Measurements from ENCODE around the gene OBSCN. TPM values are rescaled to one million over a fixed set of nuclear protein-coding genes. Genes with fewer than 3 reads are reported as not detected.

The OBSCN gene
- total RNA-seq, 2 experiments from 2014 or later: 29.5 to 45.2 TPM

- intact Hi-C loops (cut with micrococcal nuclease; ENCODE audit: unreplicated experiment): no loop called here
- no TSS peak for BruUV-seq (replicated peaks)
- H2AFZ ChIP-seq (ENCODE audit: low read length): no peak overlapping the region
- peaks cover 7% of the 10 kb centered on the region for H3K79me2 ChIP-seq (ENCODE audit: insufficient read depth, low read depth, low read length)
- H3K27ac ChIP-seq (ENCODE audit: low read depth, low read length, poor library complexity, severe bottlenecking): no peak overlapping the region
- H3K36me3 ChIP-seq (ENCODE audit: insufficient read depth, low read length): peaks cover 95% of the 10 kb centered on the region
- no peaks in the 10 kb centered on the region for H3K9me2 ChIP-seq (ENCODE audit: insufficient read depth, low read length)
- ChIA-PET POLR2A (interaction anchor here (0.6 kb wide), 3 partner anchors 51 to 1153 kb away, joined by 3 to 4 read pairs (median 3); no protein-coding TSS in a partner anchor), CTCF (ENCODE audit: unreplicated experiment) (no interaction called here)
- DNase-seq (ENCODE audit: low spot score): no peak
- TF ChIP-seq EZH2phosphoT487 (IDR thresholded peaks at IDR 0.05; ENCODE audit: borderline replicate concordance, low read depth, low read length): no peak
- TF ChIP-seq CTCF (conservative IDR thresholded peaks at IDR 0.05; ENCODE audit: low read length): no peak
- H3K4me3 ChIP-seq (ENCODE audit: low read depth, low read length, poor library complexity, severe bottlenecking): no peak overlapping the region
- 0 out of 2 replicates have a peak, but pooled peaks cover under 1% of the 10 kb centered on the region for H4K20me1 ChIP-seq (ENCODE audit: insufficient read depth, low read length)
- H3K9me3 ChIP-seq (ENCODE audit: low read length): no peaks in the 10 kb centered on the region
- H3K4me1 ChIP-seq (ENCODE audit: insufficient read depth, low read length, poor library complexity, severe bottlenecking): peaks cover 1% of the 10 kb centered on the region
- H3K4me2 ChIP-seq (ENCODE audit: low read length): no peak overlapping the region
Observed at GRCh38 chr1:228398741-228399461, 191.1 kb downstream of the OBSCN start.

DNA sequence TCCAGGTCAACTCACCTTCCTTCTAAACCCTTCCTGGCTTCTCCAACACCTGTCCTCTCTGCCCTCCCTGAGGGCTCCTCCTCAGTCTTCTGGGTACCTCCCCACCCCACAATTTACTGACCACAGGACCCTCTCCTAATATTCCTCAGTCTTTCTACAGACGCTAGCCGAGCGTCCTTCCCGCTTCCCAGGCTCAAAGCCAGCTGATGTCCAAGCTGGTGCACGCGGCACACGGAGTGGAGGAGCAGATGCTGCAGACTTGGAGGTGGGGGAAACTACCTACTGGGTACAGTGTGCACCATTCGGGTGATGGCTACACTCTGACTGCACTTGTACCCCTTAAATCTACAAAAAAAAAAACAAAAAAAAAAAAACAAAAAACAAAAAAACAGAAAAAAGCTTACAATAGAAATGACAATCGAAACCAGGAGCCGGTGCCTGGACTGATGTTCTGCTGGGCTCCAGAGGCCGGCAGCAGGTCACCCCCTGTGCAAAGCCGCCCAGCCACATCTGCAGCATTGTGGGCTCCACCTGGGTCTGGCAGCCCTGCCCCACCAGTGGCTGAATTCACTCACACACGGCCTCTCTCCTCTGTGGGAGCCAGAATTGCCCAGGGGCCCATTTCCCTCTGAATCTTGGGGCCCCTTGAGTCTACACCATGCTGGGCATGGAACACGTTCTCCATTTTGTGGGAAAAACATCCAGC is 191.8 kb downstream of the OBSCN start:
- no TSS peak for BruUV-seq (replicated peaks)
- Histone ChIP-seq H3K9me3 (ENCODE audit: low read length) (no peaks in the 10 kb centered on the region), H4K20me1 (ENCODE audit: insufficient read depth, low read length) (peaks cover 8% of the 10 kb centered on the region), H3K4me3 (ENCODE audit: low read depth, low read length, poor library complexity, severe bottlenecking) (no peak overlapping the region), H2AFZ (ENCODE audit: low read length) (no peak overlapping the region), H3K4me1 (ENCODE audit: insufficient read depth, low read length, poor library complexity, severe bottlenecking) (peaks cover 9% of the 10 kb centered on the region), H3K9me2 (ENCODE audit: insufficient read depth, low read length) (no peaks in the 10 kb centered on the region), H3K36me3 (ENCODE audit: insufficient read depth, low read length) (peaks cover 95% of the 10 kb centered on the region), H3K4me2 (ENCODE audit: low read length) (no peak overlapping the region), H3K27ac (ENCODE audit: low read depth, low read length, poor library complexity, severe bottlenecking) (no peak overlapping the region), H3K79me2 (ENCODE audit: insufficient read depth, low read depth, low read length) (peaks cover 14% of the 10 kb centered on the region)
- ChIA-PET CTCF (ENCODE audit: unreplicated experiment) (no interaction called here), POLR2A (interaction anchor here (0.6 kb wide), 3 partner anchors 50 to 93 kb away, joined by 3 to 6 read pairs (median 3); no protein-coding TSS in a partner anchor)
- no peak for DNase-seq (ENCODE audit: low spot score)
- TF ChIP-seq EZH2phosphoT487 (IDR thresholded peaks at IDR 0.05; ENCODE audit: borderline replicate concordance, low read depth, low read length) (no peak), CTCF (conservative IDR thresholded peaks at IDR 0.05; ENCODE audit: low read length) (no peak)
- intact Hi-C loops (cut with micrococcal nuclease; ENCODE audit: unreplicated experiment): loop anchor here (10.0 kb wide), 1 partner anchor 265 kb away; no protein-coding TSS in a partner anchor

Data from OCI-LY7 (cell line).